SU-DHL-6 (cell line): ENCODE data around the gene PIP4K2B.

Experiments
- H2AFZ ChIP-seq: fragments of 200-600 bp; sonication (generic); 2 replicates; pipeline ENCODE4 v1.6.1; 2014; ENCODE audit warnings: low read depth, mild to moderate bottlenecking, moderate library complexity, mixed read lengths, antibody characterized with exemption, low read length; ENCODE audit not compliant: severe bottlenecking
- H3F3A ChIP-seq: fragments of 200-600 bp; shearing (Covaris generic); 2 replicates; pipeline ENCODE4 v1.6.0; 2016; ENCODE audit warnings: antibody characterized with exemption, mild to moderate bottlenecking; ENCODE audit not compliant: insufficient read depth
- H3K27ac ChIP-seq: fragments of 200-600 bp; sonication (generic); 2 replicates; pipeline ENCODE4 v1.5.1; 2016; ENCODE audit warnings: low read depth, mild to moderate bottlenecking, low read length, moderate library complexity, mixed read lengths
- H3K27me3 ChIP-seq: fragments of 200-600 bp; sonication (generic), shearing (Covaris generic); 2 replicates; pipeline ENCODE4 v1.6.0; 2014; ENCODE audit warnings: mild to moderate bottlenecking, low read length
- H3K36me3 ChIP-seq: fragments of 200-600 bp; sonication (generic); 2 replicates; pipeline ENCODE4 v1.6.1; 2014; ENCODE audit warnings: mild to moderate bottlenecking, low read length, mixed read lengths
- H3K4me2 ChIP-seq: fragments of 300-600, 200-600 bp; shearing (Covaris generic), sonication (generic); 2 replicates; pipeline ENCODE4 v1.6.0; 2014; ENCODE audit warnings: low read length, low read depth, mild to moderate bottlenecking; ENCODE audit not compliant: poor library complexity, severe bottlenecking
- H3K4me3 ChIP-seq: fragments of 200-600 bp; sonication (generic); 2 replicates; pipeline ENCODE4 v1.5.1; 2014; ENCODE audit warnings: antibody characterized with exemption, low read length, mild to moderate bottlenecking, mixed read lengths; ENCODE audit not compliant: insufficient read depth, poor library complexity, severe bottlenecking
- H3K79me2 ChIP-seq: fragments of 200-600 bp; sonication (generic); 2 replicates; pipeline ENCODE4 v1.6.1; 2014; ENCODE audit warnings: mild to moderate bottlenecking, low read length, moderate library complexity; ENCODE audit not compliant: insufficient read depth
- H3K9ac ChIP-seq: fragments of 200-600 bp; sonication (generic); 2 replicates; pipeline ENCODE4 v1.7.0; 2014; ENCODE audit warnings: mild to moderate bottlenecking, low read length
- H3K9me2 ChIP-seq: fragments of 200-600 bp; sonication (generic); replicated peaks from 2 replicates; pipeline ENCODE4 v1.6.1; 2014; ENCODE audit warnings: low read length; ENCODE audit not compliant: insufficient read depth
- H3K9me3 ChIP-seq: fragments of 200-600 bp; sonication (generic); 2 replicates; pipeline ENCODE4 v1.6.1; 2014; ENCODE audit warnings: low read length, mixed read lengths; ENCODE audit not compliant: insufficient read depth
- H4K20me1 ChIP-seq: fragments of 200-600 bp; sonication (generic); 2 replicates; pipeline ENCODE4 v1.6.1; 2014; ENCODE audit warnings: low read depth, mild to moderate bottlenecking, antibody characterized with exemption, low read length, moderate library complexity, mixed read lengths
- EZH2phosphoT487 ChIP-seq: fragments of 200-600 bp; sonication (generic), shearing (Covaris generic); conservative IDR thresholded peaks from 2 replicates; pipeline ENCODE4 v1.6.1; 2018; ENCODE audit warnings: mild to moderate bottlenecking, antibody characterized with exemption, low read length, moderate library complexity, mixed read lengths
- TF ChIP-seq, protein P1 (sequence below): fragments of 200-600 bp; sonication (generic); IDR thresholded peaks from one replicate; pipeline ENCODE4 v1.5.1; 2017; ENCODE audit warnings: antibody characterized with exemption, mild to moderate bottlenecking, low read length, moderate library complexity; ENCODE audit not compliant: insufficient read depth, poor library complexity, severe bottlenecking

Gene PIP4K2B

DNA sequence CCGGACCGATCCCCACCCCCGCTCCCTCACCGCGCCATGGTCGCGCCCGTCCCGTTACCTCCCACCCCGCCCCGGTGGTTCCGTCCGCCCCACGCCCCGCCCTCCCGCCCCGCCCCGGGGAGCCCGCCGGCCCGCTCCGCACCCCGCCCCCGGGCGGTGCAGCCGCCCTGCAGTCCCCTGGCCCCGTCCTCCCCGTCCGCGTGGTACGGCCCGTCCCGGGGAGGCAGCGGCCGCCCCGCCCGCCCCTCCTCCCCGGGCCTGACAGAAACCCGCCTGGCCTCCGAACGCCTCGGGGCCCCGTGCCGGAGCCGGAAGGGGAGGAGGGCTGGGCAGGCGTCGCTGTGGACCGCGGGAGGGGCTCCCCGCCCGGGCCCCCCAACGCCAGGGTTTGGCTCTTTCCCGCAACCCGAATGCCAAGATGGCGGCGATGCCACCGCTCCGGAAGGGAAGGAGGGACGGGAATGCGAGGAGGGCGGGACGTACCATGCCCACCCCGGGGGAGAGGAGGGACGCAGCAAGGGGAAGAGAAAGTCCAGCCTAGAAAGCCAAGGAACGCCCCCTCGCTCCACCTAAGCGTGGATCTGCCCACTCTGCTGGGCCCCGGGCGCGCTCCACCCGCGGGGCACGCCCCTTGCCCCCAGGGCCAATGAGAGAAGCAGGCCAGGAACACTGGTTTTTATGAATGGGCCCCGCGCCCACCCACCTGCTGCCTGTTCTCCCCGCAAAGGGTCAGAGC lies at the start of gene PIP4K2B:
Gene PIP4K2B, minus strand, starts transcription at position 56 of the 736 bp plus-strand sequence. CDS start 132 bp downstream, outside the sequence.
- peak within 1 kb of the TSS; percentile 90 for H3K4me2 ChIP-seq
- peaks cover 21% of the 10 kb centered on the region for H3F3A ChIP-seq
- no peaks in the 10 kb centered on the region for H3K9me3 ChIP-seq
- no peaks in the 10 kb centered on the region for H3K9me2 ChIP-seq
- peaks cover 38% of the 10 kb centered on the region for H3K79me2 ChIP-seq
- peak within 1 kb of the TSS; percentile 84 for H3K4me3 ChIP-seq
- H4K20me1 ChIP-seq, result no peaks in the 10 kb centered on the region
- no peak for TF ChIP-seq EZH2phosphoT487
- TF ChIP-seq, protein P1, sequence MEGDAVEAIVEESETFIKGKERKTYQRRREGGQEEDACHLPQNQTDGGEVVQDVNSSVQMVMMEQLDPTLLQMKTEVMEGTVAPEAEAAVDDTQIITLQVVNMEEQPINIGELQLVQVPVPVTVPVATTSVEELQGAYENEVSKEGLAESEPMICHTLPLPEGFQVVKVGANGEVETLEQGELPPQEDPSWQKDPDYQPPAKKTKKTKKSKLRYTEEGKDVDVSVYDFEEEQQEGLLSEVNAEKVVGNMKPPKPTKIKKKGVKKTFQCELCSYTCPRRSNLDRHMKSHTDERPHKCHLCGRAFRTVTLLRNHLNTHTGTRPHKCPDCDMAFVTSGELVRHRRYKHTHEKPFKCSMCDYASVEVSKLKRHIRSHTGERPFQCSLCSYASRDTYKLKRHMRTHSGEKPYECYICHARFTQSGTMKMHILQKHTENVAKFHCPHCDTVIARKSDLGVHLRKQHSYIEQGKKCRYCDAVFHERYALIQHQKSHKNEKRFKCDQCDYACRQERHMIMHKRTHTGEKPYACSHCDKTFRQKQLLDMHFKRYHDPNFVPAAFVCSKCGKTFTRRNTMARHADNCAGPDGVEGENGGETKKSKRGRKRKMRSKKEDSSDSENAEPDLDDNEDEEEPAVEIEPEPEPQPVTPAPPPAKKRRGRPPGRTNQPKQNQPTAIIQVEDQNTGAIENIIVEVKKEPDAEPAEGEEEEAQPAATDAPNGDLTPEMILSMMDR, result no peak
- H3K9ac ChIP-seq, result peak within 1 kb of the TSS; percentile 84
- peak within 1 kb of the TSS; percentile 85 for H3K27ac ChIP-seq
- peaks cover 8% of the 10 kb centered on the region; the same call in 1 of the 2 replicates for H3K36me3 ChIP-seq
- no peaks in the 10 kb centered on the region for H3K27me3 ChIP-seq
- H2AFZ ChIP-seq, result peak within 1 kb of the TSS; percentile 79

DNA sequence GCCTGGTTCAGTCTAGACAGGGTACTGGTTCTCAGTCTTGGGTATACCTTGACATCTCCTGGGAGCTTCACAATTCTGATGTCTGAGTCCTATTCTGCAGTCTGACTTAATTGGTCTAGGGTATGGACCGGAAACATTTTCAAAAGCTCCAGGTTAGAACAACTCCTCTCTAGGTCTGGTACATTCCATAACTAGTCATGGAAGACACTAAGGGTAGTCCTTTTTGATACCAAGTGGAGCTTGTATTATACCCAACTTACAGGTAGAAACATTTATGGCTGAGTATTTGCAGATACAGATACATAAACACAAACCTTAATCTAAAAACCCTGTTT lies 49.2 kb upstream of the PIP4K2B start:
- Histone ChIP-seq H3K4me3 (no peak overlapping the region), H3F3A (peaks cover 76% of the 10 kb centered on the region), H3K79me2 (peaks cover 34% of the 10 kb centered on the region), H3K4me2 (no peak overlapping the region), H2AFZ (no peak overlapping the region), H3K9me3 (no peaks in the 10 kb centered on the region), H3K36me3 (peaks cover 43% of the 10 kb centered on the region), H3K27ac (no peak overlapping the region), H4K20me1 (peaks cover 22% of the 10 kb centered on the region; the same call in 1 of the 2 replicates), H3K9ac (no peak overlapping the region), H3K27me3 (no peaks in the 10 kb centered on the region), H3K9me2 (no peaks in the 10 kb centered on the region)
- TF ChIP-seq, protein P1, result no peak
- TF ChIP-seq EZH2phosphoT487, result no peak

DNA sequence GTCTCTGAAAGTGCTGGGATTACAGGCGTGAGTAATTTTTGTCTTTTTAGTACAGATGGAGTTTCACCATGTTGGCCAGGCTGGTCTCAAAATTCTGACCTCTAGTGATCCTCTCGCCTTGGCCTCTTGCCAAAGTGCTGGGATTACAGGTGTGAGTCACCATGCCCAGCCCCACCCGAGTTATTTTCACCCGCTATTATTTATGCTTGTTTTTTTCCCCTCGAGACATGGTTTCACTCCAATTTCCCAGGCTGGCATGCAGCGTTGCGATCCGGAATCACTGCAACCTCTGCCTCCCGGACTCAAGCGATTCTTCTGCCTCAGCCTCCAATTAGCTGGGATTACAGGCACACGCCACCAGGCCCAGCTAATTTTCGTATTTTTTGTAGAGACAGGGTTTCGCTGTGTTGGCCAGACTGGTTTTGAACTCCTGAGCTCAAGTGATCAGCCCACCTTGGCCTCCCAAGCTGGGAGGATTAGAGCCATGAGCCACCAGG lies 45.0 kb upstream of the PIP4K2B start:
- no peaks in the 10 kb centered on the region for H3K79me2 ChIP-seq
- TF ChIP-seq, protein P1, result no peak
- no peak for TF ChIP-seq EZH2phosphoT487
- H4K20me1 ChIP-seq, result peaks cover 6% of the 10 kb centered on the region; the same call in 1 of the 2 replicates
- H3K9me2 ChIP-seq, result no peaks in the 10 kb centered on the region
- H3K36me3 ChIP-seq, result peaks cover 8% of the 10 kb centered on the region
- peaks cover 35% of the 10 kb centered on the region for H3F3A ChIP-seq
- no peak overlapping the region for H3K4me3 ChIP-seq
- H3K27ac ChIP-seq, result no peak overlapping the region
- no peaks in the 10 kb centered on the region for H3K27me3 ChIP-seq
- no peak overlapping the region for H2AFZ ChIP-seq
- H3K4me2 ChIP-seq, result no peak overlapping the region
- no peak overlapping the region for H3K9ac ChIP-seq
- H3K9me3 ChIP-seq, result no peaks in the 10 kb centered on the region
